SK-N-SH treated with all-trans-retinoic acid at 6 μM for 48 hours (cell line): ENCODE measurements around the gene PLXND1.

Source experiments
- ATAC-seq: fragments of 200-7000 bp; cut with Tn5 transposase; 3 replicates; pipeline ENCODE4 v1.9.1; 2020; ENCODE audit warnings: mild to moderate bottlenecking, moderate library complexity
- ARNTL ChIP-seq: fragments of 450-650 bp; formaldehyde crosslinking; IDR thresholded peaks from 2 replicates; pipeline ENCODE4 v1.5.0; 2020; ENCODE audit warnings: low read depth, mild to moderate bottlenecking, moderate library complexity, borderline replicate concordance
- BACH2 ChIP-seq: fragments of 250-450 bp; sonication (Bioruptor Pico); IDR thresholded peaks from 2 replicates; pipeline ENCODE4 v1.9.0; 2021; ENCODE audit warnings: mild to moderate bottlenecking, borderline replicate concordance
- CSDC2 ChIP-seq: fragments of 250-450 bp; sonication (Bioruptor Pico); IDR thresholded peaks from 2 replicates; pipeline ENCODE4 v1.5.0; 2020; ENCODE audit warnings: mild to moderate bottlenecking, moderate library complexity
- GLIS3 ChIP-seq: fragments of 250-450 bp; sonication (Bioruptor Pico); IDR thresholded peaks from 2 replicates; pipeline ENCODE4 v1.5.0; 2020; ENCODE audit warnings: mild to moderate bottlenecking, moderate library complexity
- ISL1 ChIP-seq: fragments of 250-450 bp; sonication (Bioruptor Pico); IDR thresholded peaks from 2 replicates; pipeline ENCODE4 v2.1.2; 2022; ENCODE audit warnings: mild to moderate bottlenecking, moderate library complexity
- OSR1 ChIP-seq: fragments of 250-450 bp; sonication (Bioruptor Pico); IDR thresholded peaks from 2 replicates; pipeline ENCODE4 v1.8.0; 2022; ENCODE audit warnings: moderate library complexity, mild to moderate bottlenecking, inconsistent platforms
- PATZ1 ChIP-seq: fragments of 250-450 bp; sonication (Bioruptor Pico); IDR thresholded peaks from 2 replicates; pipeline ENCODE4 v1.8.0; 2020; ENCODE audit warnings: mild to moderate bottlenecking, moderate library complexity, borderline replicate concordance
- POU6F1 ChIP-seq: fragments of 250-450 bp; sonication (Bioruptor Pico); IDR thresholded peaks from 2 replicates; pipeline ENCODE4 v1.8.0; 2021; ENCODE audit warnings: low read depth, mild to moderate bottlenecking, moderate library complexity, borderline replicate concordance
- PPARA ChIP-seq: fragments of 250-450 bp; sonication (Bioruptor Pico); IDR thresholded peaks from 2 replicates; pipeline ENCODE4 v1.5.0; 2020; ENCODE audit warnings: mild to moderate bottlenecking, borderline replicate concordance
- RARB ChIP-seq: fragments of 250-450 bp; sonication (Bioruptor Pico); IDR thresholded peaks from 2 replicates; pipeline ENCODE4 v1.8.0; 2021; ENCODE audit warnings: mild to moderate bottlenecking, moderate library complexity
- SNAI2 ChIP-seq: fragments of 250-450 bp; sonication (Bioruptor Pico); IDR thresholded peaks from 2 replicates; pipeline ENCODE4 v1.5.0; 2020; ENCODE audit warnings: mild to moderate bottlenecking, moderate library complexity
- TCF4 ChIP-seq: fragments of 250-450 bp; sonication (Bioruptor Pico); IDR thresholded peaks from 2 replicates; pipeline ENCODE4 v1.8.0; 2021; ENCODE audit warnings: mild to moderate bottlenecking, moderate library complexity, borderline replicate concordance
- TOX ChIP-seq: fragments of 250-450 bp; sonication (Bioruptor Pico); IDR thresholded peaks from 2 replicates; pipeline ENCODE4 v1.8.0; 2021; ENCODE audit warnings: mild to moderate bottlenecking, moderate library complexity, borderline replicate concordance
- ZFP3 ChIP-seq: fragments of 250-450 bp; sonication (Bioruptor Pico); IDR thresholded peaks from 2 replicates; pipeline ENCODE4 v1.5.0; 2020; ENCODE audit warnings: mild to moderate bottlenecking, moderate library complexity
- ZFP30 ChIP-seq: fragments of 450-650 bp; formaldehyde crosslinking; IDR thresholded peaks from 2 replicates; pipeline ENCODE4 v1.5.0; 2022; ENCODE audit warnings: mild to moderate bottlenecking, moderate library complexity
- ZNF565 ChIP-seq: fragments of 450-650 bp; formaldehyde crosslinking; conservative IDR thresholded peaks from 2 replicates; pipeline ENCODE4 v1.5.0; 2020; ENCODE audit warnings: low read depth, mild to moderate bottlenecking, moderate library complexity
- ZNF8 ChIP-seq: fragments of 450-650 bp; formaldehyde crosslinking; IDR thresholded peaks from 2 replicates; pipeline ENCODE4 v1.5.0; 2020; ENCODE audit warnings: mild to moderate bottlenecking, moderate library complexity
- TF ChIP-seq, protein P1 (sequence below): fragments of 250-450 bp; sonication (Bioruptor Pico); IDR thresholded peaks from 2 replicates; pipeline ENCODE4 v1.5.0; 2020; ENCODE audit warnings: mild to moderate bottlenecking, moderate library complexity

PLXND1 gene

DNA sequence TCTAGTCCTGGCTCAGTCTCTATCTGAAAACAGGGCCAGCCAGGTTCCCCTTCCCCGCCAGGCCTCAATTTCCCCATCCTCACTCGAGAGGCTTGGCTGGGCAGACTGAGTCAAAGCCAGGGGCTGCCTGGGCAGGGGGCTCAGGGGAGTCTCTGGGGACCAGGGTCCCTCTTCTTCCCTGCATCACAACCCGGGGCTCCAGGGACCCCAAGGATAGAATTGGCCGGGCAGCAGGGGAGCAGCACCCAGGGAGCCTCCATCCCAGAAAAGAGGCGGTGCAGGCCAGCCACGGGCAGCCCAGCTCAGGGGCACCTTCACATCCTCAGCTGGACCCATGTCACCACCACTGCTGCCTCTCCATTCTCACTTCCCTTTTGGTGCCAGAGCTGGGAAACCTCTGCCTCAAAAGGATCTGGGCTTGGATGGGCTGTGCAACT lies 13.3 kb upstream of the PLXND1 start:
- TF ChIP-seq PATZ1 (CRISPR knock-in tag) (no peak), OSR1 (no peak), ARNTL (CRISPR knock-in tag) (no peak), ZFP3 (CRISPR knock-in tag) (no peak), POU6F1 (CRISPR knock-in tag) (no peak), CSDC2 (CRISPR knock-in tag) (no peak), TCF4 (no peak), TOX (CRISPR knock-in tag) (no peak), BACH2 (CRISPR knock-in tag) (no peak), ZNF565 (CRISPR knock-in tag) (no peak), ZFP30 (CRISPR knock-in tag) (no peak)
- TF ChIP-seq, all 23 proteins: peak for 0
- ATAC-seq: no peak

GRCh38 chr3:129618901-129619671 lies 12.6 kb upstream of the PLXND1 start:
- no peak for ATAC-seq
- TF ChIP-seq ARNTL (CRISPR knock-in tag): no peak
- no peak for TF ChIP-seq RARB

- TF ChIP-seq GLIS3 (no peak), PPARA (no peak), OSR1 (no peak)
- TF ChIP-seq, protein P1, sequence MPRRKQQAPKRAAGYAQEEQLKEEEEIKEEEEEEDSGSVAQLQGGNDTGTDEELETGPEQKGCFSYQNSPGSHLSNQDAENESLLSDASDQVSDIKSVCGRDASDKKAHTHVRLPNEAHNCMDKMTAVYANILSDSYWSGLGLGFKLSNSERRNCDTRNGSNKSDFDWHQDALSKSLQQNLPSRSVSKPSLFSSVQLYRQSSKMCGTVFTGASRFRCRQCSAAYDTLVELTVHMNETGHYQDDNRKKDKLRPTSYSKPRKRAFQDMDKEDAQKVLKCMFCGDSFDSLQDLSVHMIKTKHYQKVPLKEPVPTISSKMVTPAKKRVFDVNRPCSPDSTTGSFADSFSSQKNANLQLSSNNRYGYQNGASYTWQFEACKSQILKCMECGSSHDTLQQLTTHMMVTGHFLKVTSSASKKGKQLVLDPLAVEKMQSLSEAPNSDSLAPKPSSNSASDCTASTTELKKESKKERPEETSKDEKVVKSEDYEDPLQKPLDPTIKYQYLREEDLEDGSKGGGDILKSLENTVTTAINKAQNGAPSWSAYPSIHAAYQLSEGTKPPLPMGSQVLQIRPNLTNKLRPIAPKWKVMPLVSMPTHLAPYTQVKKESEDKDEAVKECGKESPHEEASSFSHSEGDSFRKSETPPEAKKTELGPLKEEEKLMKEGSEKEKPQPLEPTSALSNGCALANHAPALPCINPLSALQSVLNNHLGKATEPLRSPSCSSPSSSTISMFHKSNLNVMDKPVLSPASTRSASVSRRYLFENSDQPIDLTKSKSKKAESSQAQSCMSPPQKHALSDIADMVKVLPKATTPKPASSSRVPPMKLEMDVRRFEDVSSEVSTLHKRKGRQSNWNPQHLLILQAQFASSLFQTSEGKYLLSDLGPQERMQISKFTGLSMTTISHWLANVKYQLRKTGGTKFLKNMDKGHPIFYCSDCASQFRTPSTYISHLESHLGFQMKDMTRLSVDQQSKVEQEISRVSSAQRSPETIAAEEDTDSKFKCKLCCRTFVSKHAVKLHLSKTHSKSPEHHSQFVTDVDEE (CRISPR knock-in tag): no peak
- no peak for ATAC-seq
Measured at GRCh38 chr3:129618186-129618820, 11.8 kb upstream of the PLXND1 start.

DNA sequence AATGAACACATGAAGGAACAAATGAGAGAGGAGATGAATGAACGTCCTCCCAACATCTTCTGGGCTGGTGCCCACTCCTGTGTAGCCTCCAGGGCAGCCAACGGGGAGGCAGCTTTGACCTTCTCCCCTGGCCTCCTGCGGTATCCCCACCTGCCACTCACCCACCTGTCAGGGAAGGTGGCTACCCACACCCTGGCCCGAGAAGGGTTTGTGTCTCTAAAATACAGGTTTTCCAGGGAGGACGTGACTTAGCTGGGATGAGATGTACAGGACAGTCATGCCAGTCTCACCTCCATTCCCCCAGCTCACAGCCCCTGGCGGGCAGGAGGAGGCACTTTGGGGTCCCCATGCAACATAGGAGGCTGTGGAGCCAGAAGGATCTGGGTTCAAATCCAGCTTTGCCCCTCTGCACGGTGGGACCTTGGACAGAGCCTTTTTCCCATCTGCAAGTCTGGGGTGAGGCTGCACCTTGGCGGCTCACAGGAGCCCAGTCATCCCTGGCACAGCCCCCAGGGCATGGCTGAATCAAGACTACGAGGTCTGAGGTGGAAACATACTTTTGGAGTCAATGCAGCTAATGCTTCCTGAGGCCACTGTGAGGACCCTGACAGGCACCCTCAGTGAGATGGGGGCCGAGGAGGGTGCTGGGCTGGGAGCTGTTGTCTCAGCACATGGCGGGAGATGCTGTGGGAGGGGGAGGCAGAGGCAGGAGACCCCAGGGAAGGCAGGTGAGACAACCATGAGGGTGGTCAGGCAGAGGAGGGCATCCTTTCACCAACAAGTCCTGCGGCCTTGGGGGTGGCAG lies 11.1 kb upstream of the PLXND1 start:
- ATAC-seq: no peak
- TF ChIP-seq ZFP3 (CRISPR knock-in tag) (no peak), ZNF8 (CRISPR knock-in tag) (no peak), PATZ1 (CRISPR knock-in tag) (no peak), ZFP30 (CRISPR knock-in tag) (no peak), ZNF565 (CRISPR knock-in tag) (no peak), SNAI2 (no peak), PPARA (no peak), GLIS3 (no peak), CSDC2 (CRISPR knock-in tag) (no peak), OSR1 (no peak), POU6F1 (CRISPR knock-in tag) (no peak), ISL1 (CRISPR knock-in tag) (no peak)
